Cardiac fibroblast (primary cell): Measurements from ENCODE around the gene ASB18.

Source experiments
- DNase-seq, 2 donors: peaks; one replicate each; pipeline versions ENCODE4 v3.0.0 to v3.0.0-alpha.2; 2010; ENCODE audit warnings: low read depth in 2 of 2
- H3K4me3 ChIP-seq, 2 donors: replicated peaks in 1 of 2; 1 replicate in 1 of 2; 2 replicates in 1 of 2; pipeline ENCODE4 v1.5.1; 2011; ENCODE audit warnings: low read depth in 2 of 2, low read length in 2 of 2, mild to moderate bottlenecking in 2 of 2, moderate library complexity in 1 of 2
- CTCF ChIP-seq: IDR thresholded peaks from one replicate; pipeline ENCODE4 v1.5.1; 2011; ENCODE audit warnings: low read depth, mild to moderate bottlenecking, low read length, inconsistent platforms

The ASB18 gene

GRCh38 chr2:236237468-236238190, 26.6 kb downstream of the ASB18 start:
- no peak for TF ChIP-seq CTCF
- no peak for DNase-seq

DNA sequence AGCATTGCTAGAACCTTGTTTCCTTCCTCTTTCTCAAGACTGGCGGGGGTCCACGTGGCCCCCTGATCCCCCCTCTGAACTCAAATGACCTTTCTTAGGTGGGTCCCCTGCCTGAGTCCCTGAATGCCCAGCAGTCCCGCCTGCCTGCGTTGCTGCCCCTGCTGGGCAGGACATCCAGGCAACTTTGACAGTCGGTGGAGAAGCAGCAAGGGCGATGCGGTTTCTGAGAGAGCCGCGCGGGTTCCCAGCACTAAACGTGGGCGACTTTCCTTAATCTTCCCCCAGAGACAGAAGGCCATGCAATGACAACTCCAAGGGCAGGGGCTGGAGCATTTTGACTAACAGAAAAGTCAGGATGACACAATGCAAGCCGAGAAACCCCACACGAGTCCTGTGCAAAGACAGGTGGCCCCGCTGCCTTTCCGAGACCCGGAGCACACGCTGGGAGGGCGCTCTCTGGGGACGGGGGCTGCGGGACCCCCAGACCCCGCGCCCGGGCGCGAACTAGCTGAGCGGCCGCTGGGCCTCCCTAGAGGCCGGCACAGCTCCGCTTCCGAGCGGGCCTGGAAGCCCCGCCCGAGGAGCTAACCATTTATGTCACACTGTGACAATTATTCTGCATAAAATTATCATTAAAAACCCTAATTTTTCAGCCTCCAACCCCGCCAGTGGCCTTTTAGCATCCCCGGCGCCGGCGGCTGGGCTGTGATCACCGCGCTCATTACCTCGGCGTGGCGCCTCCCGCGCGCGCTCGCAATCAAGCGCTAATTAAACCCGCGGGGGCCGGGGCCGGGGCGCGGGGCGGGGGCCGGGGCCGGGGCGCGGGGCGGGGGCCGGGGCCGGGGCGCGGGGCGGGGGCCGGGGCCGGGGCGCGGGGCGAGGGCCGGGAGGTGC, 27.4 kb downstream of the ASB18 start:
- no peak overlapping the region for H3K4me3 ChIP-seq
- DNase-seq = no peak

More at GRCh38 chr2:236237468-236238190, 26.6 kb downstream of the ASB18 start:
- no peak overlapping the region for H3K4me3 ChIP-seq

GRCh38 chr2:236229186-236229585, 35.0 kb downstream of the ASB18 start:
- H3K4me3 ChIP-seq = no peak overlapping the region
- DNase-seq = no peak
- TF ChIP-seq CTCF = no peak

More for the DNA sequence above, 27.4 kb downstream of the ASB18 start:
- no peak for TF ChIP-seq CTCF

GRCh38 chr2:236223675-236224074, 40.5 kb downstream of the ASB18 start:
- DNase-seq = no peak
- H3K4me3 ChIP-seq = no peak overlapping the region
- TF ChIP-seq CTCF = no peak

- no peak overlapping the region for H3K4me3 ChIP-seq
- no peak for TF ChIP-seq CTCF
- no peak for DNase-seq
Observed at GRCh38 chr2:236221798-236222197, 42.4 kb downstream of the ASB18 start.

DNA sequence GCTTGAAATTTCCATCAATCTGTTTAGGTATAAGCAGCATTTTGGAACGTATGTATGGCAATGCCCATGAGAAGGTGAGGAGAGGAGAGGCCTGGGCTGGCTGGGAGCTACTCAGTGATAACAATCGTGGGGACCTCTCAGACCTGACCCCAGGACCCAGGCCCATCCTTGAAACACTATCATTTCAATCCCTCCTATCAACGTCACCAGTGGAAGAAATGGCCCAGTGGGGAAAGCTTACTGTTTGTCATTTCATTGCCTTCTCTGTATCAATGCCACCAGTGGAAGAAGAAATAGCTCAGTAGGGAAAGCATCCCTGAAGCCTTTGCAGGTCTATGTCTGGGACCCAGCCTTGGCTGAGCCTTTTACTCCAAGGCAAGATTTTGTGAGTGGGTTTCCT, 44.8 kb downstream of the ASB18 start:
- H3K4me3 ChIP-seq = no peak overlapping the region
- TF ChIP-seq CTCF = no peak
- no peak for DNase-seq
